ENCODE measurements around the gene JPT2.

DNA sequence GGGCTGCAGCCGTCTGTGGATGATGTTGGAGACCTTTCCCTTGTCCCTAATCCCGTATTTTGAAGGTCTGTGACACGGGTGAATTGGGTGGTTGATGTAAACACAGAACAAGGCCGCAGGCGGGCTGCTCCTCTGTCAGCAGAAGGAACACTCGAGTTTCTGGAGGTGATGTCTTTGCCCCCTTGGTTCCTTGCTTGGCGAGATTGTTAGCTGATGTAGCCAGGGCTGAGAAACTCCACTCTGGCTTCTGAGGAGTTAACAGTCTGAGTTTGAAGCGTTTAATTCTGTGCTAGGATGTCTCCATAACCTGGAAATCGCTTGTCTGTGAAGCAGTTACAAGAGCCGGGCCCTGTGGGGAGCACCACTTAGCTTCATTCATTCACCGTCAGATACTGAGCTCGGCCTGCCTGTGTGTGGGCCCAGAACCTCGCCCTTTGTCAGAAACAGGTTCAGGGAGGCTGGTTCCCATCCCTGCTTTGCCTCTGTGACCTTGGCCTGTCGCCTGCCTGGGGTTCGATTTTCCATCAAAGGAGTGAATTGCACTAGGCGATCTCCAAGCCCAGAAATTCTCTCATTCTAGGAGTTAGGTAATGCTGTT lies 29.2 kb downstream of the JPT2 start:
- TF ChIP-seq EP300 (IDR thresholded peaks at IDR 0.05) (no peak), POLR2A (IDR thresholded peaks at IDR 0.05) (no peak)
- TF ChIP-seq, protein P1, sequence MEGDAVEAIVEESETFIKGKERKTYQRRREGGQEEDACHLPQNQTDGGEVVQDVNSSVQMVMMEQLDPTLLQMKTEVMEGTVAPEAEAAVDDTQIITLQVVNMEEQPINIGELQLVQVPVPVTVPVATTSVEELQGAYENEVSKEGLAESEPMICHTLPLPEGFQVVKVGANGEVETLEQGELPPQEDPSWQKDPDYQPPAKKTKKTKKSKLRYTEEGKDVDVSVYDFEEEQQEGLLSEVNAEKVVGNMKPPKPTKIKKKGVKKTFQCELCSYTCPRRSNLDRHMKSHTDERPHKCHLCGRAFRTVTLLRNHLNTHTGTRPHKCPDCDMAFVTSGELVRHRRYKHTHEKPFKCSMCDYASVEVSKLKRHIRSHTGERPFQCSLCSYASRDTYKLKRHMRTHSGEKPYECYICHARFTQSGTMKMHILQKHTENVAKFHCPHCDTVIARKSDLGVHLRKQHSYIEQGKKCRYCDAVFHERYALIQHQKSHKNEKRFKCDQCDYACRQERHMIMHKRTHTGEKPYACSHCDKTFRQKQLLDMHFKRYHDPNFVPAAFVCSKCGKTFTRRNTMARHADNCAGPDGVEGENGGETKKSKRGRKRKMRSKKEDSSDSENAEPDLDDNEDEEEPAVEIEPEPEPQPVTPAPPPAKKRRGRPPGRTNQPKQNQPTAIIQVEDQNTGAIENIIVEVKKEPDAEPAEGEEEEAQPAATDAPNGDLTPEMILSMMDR (IDR thresholded peaks at IDR 0.05), result no peak
